T-helper 1 cell treated with Interleukin-12 subunit alpha and Interleukin-12 subunit beta and Interleukin-4 antibody, amounts not matched to agents 30 ng/mL and 1 ng/mL, for 36 hours (primary cell): Measurements from ENCODE around the gene ACSF2. TPM values are rescaled to one million over a fixed set of nuclear protein-coding genes. Genes with fewer than 3 reads are reported as not detected.
"Not testable (repeated sequence)": the region's sequence is repeated elsewhere in the genome, so short reads cannot be mapped to it uniquely, and the experiment has no call there.

Experiments
- intact Hi-C: fragments of 100-400 bp; cut with micrococcal nuclease; formaldehyde crosslinking; loops from one replicate; pipeline ENCODE4 v1.15.1; 2024
- total RNA-seq: library from RNA; stranded (reverse); gene quantifications from 2 replicates; pipeline ENCODE4 v1.2.3, GENCODE V29; 2022

The ACSF2 gene
- total RNA-seq, 1 donor from 2014 or later = 18.6 TPM

DNA sequence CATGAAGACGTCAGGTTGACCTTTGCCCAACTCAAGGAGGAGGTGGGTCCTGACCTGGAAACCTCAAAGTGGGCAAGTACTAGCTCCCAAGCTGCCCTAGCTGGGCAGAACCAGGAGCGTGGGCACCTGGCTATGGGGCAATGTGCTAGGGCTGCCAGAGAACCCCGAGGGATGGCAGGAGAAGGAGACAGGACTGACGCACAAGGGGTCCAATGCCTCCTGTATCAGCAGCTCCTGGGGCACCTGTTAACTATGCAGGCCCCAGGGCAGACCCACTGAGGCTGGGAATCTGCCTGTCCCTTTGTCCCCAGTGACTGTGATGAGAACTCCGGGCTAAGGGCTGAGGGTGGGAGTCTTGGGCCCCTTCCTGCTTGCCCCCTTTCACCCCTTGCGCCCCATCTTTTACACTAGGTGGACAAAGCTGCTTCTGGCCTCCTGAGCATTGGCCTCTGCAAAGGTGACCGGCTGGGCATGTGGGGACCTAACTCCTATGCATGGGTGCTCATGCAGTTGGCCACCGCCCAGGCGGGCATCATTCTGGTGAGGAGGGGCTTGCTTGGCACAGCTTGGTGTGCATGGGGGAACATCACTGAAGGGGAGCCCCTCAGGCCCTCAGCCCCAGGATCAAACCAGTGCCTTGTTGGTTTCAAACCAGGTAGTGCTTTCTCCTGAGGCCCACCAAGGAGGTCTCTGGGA lies 35.0 kb downstream of the ACSF2 start:
- intact Hi-C loops = no loop called here

- intact Hi-C loops = no loop called here
Observed at GRCh38 chr17:50461550-50462132, 35.6 kb downstream of the ACSF2 start.

- intact Hi-C loops = no loop called here
Observed at GRCh38 chr17:50462446-50462845, 36.4 kb downstream of the ACSF2 start.

- intact Hi-C loops = no loop called here
Observed at GRCh38 chr17:50464121-50464520, 38.1 kb downstream of the ACSF2 start.

DNA sequence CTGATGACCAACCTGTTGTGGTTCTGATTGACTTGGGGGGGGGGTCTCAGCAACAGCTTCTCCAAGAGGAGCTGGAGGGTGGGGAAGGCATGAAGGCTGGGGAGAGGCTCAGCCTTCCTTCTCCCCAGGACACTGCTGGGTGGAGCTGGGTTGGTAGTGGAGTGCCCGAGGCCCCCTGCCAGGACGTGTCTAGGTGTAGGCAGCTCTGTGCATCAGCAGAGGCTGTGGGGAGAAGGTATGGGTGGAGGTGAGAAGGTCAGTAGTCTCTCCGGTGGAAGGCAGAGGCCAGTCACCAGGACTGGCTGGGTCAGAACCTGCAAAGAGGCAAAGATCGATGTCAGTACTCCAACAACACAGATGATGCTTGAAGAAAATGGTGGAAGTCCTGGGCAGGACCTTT lies 38.7 kb downstream of the ACSF2 start:
- intact Hi-C loops = no loop called here

GRCh38 chr17:50465171-50465570 lies 39.2 kb downstream of the ACSF2 start:
- intact Hi-C loops = no loop called here

DNA sequence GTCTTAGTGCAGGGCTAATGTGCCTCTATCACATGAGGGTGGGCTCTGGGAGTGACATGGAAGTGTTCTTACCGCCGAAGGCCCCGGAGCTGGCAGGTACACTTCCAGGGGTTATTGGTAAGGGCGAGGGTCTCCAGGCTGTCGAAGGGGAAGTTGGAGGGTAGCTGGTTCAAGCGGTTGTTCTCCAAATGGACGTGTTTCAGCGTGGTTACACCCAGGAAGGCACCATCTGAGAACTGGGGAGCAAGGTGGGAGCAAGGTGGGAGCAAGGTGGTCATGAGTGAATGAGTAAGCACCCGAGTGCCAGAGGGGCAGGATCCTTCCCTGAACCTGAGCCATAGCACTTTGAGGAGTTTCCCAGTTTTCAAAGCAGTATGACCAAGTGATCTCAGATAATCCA lies 39.6 kb downstream of the ACSF2 start:
- intact Hi-C loops = no loop called here

- intact Hi-C loops = no loop called here
Observed at GRCh38 chr17:50466371-50467113, 40.5 kb downstream of the ACSF2 start.

- intact Hi-C loops = no loop called here
Observed at GRCh38 chr17:50467114-50467854, 41.3 kb downstream of the ACSF2 start.

GRCh38 chr17:50467855-50468303 lies 41.9 kb downstream of the ACSF2 start:
- intact Hi-C loops = no loop called here

DNA sequence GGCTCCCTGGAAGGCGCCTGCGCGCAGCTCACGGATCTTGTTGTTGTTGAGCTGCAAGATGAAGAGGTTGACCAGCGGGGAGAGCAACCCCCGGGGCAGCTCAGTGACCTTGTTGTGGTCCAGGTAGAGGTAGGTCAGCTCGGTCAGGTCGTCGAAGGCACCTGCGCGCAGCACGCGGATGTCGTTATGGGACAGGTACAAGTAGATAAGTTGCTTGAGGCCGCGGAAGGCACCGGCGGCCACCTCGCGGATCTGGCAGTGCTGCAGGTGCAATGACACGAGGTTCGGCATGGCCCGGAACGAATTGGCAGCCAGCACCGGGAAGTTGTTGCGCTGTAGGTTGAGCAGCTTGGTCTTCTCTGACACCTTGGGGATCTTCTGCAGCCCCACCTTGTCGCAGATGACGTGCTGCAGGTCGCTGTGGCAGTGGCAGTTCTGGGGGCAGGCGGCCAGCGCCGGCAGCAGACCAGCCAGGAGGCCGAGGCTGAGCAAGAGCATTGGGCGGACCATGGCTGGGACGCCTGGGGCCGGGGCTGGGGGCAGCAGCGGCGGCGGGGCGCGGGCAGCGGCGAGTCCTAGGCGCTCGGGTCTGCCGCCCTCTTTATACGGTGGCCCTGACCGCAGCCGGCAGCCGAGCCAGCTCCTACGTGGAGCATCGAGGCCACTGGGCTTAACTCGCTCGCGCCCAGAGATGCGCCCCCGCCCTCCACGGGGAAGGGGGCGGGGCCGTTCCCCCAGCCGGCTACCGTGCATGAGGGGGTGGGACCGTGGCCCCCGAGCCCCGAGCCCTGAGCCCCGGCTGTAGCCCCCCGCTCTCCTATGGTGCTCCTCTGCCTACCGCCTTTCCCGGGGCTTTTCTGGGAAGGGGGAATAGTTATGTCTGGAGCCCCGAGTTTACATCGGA lies 42.5 kb downstream of the ACSF2 start, which contains the start of gene CHAD:
CHAD (minus strand) TSS at position 577 of the 904 bp plus-strand sequence; CDS start at position 510, 67 bp downstream.
- intact Hi-C loops = no loop called here

DNA sequence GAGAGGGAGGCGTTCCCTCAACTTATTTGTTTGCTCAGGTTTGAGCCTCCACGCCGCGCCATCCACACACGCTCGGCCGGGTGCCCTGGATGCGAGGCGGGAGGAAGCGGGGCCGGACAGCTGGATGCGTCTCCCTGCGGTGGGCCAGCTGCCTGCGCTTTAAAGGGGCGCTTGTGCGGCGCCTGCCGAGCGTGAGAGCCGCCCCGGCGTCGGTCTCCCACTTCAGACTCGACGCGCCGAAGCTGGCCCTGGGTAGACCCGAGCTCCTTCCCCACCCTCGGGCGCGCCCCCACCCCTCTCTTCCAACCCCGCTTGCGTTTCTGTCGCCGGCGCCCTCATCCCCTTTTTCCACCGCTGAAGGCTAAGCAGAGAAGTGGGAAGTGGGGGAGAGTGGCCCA lies 43.2 kb downstream of the ACSF2 start:
- intact Hi-C loops = no loop called here

- intact Hi-C loops = no loop called here
Observed at GRCh38 chr17:50469671-50470305, 43.8 kb downstream of the ACSF2 start.

DNA sequence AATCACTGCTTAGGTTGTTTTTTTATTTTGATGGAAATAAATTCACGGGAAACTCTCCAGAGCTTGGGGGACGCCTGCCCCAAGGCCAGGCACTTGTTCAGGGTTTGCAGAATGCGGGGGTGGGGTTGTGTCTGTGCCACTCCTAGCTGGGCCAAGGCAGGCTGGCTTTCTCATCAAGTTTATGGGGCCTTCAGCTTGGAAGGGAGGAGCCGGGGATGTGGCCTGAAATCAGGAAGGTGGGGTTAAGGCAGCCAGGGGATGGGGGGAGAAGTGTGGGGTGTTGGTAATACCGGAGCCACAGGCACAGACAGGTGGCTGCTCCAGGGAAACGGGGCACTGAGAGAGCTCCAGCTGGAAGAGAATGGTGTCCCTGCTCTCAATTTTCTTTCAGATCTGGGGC lies 44.4 kb downstream of the ACSF2 start:
- intact Hi-C loops = no loop called here

DNA sequence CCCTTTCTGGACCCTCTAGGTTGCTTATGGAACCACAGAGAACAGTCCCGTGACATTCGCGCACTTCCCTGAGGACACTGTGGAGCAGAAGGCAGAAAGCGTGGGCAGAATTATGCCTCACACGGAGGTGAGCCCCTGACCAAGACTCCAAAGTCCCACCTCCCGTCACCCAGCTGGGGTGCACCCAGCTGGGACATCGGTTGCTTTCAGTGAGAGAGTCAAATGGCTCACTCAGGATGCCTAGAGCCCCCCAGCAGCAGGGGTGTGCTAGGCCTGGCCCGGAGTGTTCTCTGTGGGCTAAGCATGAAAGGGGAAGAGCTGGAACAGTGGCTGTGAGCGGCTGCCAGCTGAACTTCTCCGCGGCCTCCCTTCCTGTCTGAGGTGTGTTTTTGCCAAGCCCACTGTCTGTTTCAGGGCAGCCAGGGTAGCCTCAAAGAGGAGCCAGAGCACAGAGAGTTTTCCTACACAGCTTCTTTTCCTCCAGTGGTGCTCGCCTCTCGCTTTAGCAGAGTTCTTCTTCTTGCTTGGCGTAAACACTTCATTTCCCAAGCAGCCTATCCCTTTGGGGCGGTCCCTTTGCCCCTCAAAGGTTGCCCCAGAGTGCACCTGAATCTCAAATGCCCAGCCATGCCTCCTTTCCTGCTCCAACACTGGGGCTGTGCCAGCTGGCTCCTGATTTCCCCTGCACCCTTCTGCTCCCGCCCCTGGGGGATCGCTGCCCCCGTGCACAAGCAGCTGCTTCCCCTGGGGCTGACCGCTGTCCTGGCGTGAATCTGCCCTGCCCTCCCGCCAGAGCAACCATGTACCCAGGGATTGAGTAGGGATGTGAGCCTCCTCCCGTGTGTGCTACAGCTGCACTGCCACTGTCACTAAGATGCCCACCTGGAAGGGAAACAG lies 45.2 kb downstream of the ACSF2 start:
- intact Hi-C loops = no loop called here

DNA sequence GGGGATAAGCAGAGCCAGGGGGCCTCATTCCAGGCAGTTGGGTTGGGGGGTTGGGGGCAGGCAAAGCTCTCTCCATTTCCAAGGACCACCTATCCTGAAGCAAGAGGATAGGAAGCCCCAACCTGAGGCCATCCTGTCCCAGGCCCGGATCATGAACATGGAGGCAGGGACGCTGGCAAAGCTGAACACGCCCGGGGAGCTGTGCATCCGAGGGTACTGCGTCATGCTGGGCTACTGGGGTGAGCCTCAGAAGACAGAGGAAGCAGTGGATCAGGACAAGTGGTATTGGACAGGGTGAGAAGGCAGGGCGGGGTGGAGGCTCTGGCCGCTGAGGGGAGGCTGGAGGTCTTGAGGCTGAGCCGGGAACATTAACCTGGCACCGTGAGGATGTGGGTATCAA lies 46.3 kb downstream of the ACSF2 start:
- intact Hi-C loops = no loop called here

- intact Hi-C loops = not testable (repeated sequence)
Observed at GRCh38 chr17:50472761-50473161, 46.7 kb downstream of the ACSF2 start.

DNA sequence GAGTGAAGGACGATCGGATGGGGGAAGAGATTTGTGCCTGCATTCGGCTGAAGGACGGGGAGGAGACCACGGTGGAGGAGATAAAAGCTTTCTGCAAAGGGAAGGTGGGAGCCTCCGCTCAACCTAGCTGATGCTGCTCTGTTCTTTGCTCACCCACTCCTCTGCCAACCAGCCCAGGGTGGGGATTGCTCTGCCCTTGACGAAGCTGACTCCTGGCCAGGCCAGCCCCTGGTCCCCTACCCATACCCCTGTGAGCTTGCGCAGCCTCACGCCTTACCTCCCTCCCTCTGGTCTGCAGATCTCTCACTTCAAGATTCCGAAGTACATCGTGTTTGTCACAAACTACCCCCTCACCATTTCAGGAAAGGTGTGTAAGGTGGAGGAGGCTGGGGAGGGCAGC lies 47.9 kb downstream of the ACSF2 start:
- intact Hi-C loops = no loop called here

DNA sequence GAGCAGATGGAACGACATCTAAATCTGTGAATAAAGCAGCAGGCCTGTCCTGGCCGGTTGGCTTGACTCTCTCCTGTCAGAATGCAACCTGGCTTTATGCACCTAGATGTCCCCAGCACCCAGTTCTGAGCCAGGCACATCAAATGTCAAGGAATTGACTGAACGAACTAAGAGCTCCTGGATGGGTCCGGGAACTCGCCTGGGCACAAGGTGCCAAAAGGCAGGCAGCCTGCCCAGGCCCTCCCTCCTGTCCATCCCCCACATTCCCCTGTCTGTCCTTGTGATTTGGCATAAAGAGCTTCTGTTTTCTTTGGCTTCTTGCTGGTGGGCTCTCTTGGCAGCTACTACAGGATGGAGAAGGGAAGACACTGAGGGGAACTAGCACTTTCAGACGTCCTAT lies 48.5 kb downstream of the ACSF2 start:
- intact Hi-C loops = no loop called here
